Measurements from ENCODE around the gene ADCYAP1.

Gene ADCYAP1

DNA sequence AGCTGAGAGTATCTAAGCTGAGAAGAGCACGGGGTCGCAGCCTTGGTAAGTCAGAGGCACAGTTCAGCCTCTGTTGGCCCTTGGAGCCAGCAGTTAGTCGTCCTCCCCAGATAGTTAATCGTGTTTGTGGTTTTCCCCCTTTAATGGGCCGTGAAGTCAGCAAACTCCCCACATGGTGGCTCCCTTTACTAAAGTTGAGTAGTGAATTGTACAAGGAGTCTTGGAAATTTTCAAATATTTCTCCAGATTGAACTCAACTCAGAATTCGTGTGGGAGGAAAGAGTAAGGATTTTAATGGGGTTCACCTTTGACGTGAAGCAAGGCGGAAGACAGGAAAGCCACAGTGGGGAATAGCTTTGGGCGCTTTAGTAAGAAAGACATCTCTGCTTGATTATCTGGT, 2.4 kb upstream of the ADCYAP1 start (continued):
- no peak for TF ChIP-seq ZNF626 (tag by site-specific recombination; IDR thresholded peaks at IDR 0.05)

DNA sequence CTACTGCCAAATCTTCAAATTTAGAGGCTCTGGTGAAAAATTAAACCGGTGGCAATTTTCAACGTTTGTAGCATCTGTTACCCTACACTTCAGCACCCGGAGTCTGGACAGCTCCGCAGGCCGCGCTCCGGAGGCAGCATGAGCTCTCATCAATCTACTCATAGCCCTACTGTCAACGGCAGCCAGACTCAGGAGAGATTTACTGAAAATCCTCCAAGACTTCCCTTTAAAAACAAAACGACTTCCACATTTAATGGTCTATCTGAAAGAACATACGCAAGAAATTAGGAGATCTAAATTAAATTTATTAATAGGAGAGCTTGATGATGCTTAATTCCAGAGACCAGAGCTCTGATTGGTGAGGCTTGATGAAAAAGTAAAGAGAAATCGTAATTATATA, 970 bp upstream of the ADCYAP1 start:
- Histone ChIP-seq H3K4me3 (ENCODE audit: low read depth, low read length) (no peak overlapping the region), H3K9me3 (ENCODE audit: control insufficient read depth, insufficient read depth, low read depth, low read length) (no peaks in the 10 kb centered on the region), H3K4me1 (ENCODE audit: control insufficient read depth, insufficient read depth, low read length) (peaks cover 15% of the 10 kb centered on the region; the same call in 1 of the 2 replicates), H3K27ac (ENCODE audit: extremely low read depth, low read depth, low read length) (no peak overlapping the region), H3K36me3 (ENCODE audit: control insufficient read depth in 2 of 2, insufficient read depth in 1 of 2, low read length in 2 of 2) (no peaks in the 10 kb centered on the region)
- TF ChIP-seq ZNF677 (tag by site-specific recombination; IDR thresholded peaks at IDR 0.05) (no peak), ZBTB17 (tag by site-specific recombination; IDR thresholded peaks at IDR 0.05) (peak; percentile 76), ZNF350 (tag by site-specific recombination; IDR thresholded peaks at IDR 0.05) (no peak), YY2 (tag by site-specific recombination; IDR thresholded peaks at IDR 0.05) (no peak), MEIS1 (CRISPR knock-in tag; IDR thresholded peaks at IDR 0.05; ENCODE audit: borderline replicate concordance) (0 out of 2 replicates have a peak, but pooled peaks have one; percentile 14), ZNF174 (tag by site-specific recombination; IDR thresholded peaks at IDR 0.05) (no peak), ZFP41 (tag by site-specific recombination; IDR thresholded peaks at IDR 0.05; ENCODE audit: borderline replicate concordance) (no peak), ZNF555 (tag by site-specific recombination; conservative IDR thresholded peaks at IDR 0.05) (no peak)
- TF ChIP-seq, protein P1, sequence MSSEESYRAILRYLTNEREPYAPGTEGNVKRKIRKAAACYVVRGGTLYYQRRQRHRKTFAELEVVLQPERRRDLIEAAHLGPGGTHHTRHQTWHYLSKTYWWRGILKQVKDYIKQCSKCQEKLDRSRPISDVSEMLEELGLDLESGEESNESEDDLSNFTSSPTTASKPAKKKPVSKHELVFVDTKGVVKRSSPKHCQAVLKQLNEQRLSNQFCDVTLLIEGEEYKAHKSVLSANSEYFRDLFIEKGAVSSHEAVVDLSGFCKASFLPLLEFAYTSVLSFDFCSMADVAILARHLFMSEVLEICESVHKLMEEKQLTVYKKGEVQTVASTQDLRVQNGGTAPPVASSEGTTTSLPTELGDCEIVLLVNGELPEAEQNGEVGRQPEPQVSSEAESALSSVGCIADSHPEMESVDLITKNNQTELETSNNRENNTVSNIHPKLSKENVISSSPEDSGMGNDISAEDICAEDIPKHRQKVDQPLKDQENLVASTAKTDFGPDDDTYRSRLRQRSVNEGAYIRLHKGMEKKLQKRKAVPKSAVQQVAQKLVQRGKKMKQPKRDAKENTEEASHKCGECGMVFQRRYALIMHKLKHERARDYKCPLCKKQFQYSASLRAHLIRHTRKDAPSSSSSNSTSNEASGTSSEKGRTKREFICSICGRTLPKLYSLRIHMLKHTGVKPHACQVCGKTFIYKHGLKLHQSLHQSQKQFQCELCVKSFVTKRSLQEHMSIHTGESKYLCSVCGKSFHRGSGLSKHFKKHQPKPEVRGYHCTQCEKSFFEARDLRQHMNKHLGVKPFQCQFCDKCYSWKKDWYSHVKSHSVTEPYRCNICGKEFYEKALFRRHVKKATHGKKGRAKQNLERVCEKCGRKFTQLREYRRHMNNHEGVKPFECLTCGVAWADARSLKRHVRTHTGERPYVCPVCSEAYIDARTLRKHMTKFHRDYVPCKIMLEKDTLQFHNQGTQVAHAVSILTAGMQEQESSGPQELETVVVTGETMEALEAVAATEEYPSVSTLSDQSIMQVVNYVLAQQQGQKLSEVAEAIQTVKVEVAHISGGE (tag by site-specific recombination; conservative IDR thresholded peaks at IDR 0.05; ENCODE audit: low read depth) = no peak
- TF ChIP-seq, protein P2, sequence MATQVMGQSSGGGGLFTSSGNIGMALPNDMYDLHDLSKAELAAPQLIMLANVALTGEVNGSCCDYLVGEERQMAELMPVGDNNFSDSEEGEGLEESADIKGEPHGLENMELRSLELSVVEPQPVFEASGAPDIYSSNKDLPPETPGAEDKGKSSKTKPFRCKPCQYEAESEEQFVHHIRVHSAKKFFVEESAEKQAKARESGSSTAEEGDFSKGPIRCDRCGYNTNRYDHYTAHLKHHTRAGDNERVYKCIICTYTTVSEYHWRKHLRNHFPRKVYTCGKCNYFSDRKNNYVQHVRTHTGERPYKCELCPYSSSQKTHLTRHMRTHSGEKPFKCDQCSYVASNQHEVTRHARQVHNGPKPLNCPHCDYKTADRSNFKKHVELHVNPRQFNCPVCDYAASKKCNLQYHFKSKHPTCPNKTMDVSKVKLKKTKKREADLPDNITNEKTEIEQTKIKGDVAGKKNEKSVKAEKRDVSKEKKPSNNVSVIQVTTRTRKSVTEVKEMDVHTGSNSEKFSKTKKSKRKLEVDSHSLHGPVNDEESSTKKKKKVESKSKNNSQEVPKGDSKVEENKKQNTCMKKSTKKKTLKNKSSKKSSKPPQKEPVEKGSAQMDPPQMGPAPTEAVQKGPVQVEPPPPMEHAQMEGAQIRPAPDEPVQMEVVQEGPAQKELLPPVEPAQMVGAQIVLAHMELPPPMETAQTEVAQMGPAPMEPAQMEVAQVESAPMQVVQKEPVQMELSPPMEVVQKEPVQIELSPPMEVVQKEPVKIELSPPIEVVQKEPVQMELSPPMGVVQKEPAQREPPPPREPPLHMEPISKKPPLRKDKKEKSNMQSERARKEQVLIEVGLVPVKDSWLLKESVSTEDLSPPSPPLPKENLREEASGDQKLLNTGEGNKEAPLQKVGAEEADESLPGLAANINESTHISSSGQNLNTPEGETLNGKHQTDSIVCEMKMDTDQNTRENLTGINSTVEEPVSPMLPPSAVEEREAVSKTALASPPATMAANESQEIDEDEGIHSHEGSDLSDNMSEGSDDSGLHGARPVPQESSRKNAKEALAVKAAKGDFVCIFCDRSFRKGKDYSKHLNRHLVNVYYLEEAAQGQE (tag by site-specific recombination; IDR thresholded peaks at IDR 0.05) = peak; percentile 93
- CTCF ChIA-PET = interaction anchor here (0.6 to 0.9 kb wide), 4 partner anchors 18 to 119 kb away, joined by 3 read pairs; no protein-coding TSS in a partner anchor
- POLR2A ChIA-PET = no interaction called here

DNA sequence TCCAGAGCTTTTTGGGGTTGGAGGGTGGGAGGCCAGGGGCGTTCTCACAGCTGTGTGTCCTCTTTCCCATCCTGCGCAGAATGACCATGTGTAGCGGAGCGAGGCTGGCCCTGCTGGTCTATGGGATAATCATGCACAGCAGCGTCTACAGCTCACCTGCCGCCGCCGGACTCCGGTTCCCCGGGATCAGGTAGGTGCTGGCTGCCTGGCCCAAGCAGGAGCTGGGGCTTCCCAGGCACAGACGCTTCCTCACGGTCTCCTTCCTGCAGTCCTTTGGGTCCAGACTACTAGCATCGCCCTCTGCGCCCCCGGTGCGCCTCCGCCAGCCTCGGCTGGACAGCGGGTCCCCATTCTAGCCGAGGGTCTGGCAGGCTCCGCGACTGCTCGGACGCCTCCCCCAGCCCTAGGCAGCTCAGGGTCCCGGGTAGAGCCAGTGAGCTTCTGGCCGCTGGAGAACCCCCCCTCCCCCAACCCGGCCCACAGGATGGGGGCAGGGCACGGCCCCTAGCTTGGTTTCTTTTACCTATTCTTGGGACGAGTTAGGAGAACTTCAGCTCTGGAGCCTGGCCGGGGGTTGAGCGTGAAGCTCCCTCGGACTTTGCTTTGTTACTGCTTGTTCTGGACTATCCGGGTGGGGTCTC, 756 bp downstream of the ADCYAP1 start:
- Histone ChIP-seq H3K9me3 (ENCODE audit: control insufficient read depth, insufficient read depth, low read depth, low read length) (no peaks in the 10 kb centered on the region), H3K4me3 (ENCODE audit: low read depth, low read length) (no peak overlapping the region), H3K27ac (ENCODE audit: extremely low read depth, low read depth, low read length) (no peak overlapping the region), H3K4me1 (ENCODE audit: control insufficient read depth, insufficient read depth, low read length) (peaks cover 15% of the 10 kb centered on the region; the same call in 1 of the 2 replicates), H3K36me3 (ENCODE audit: control insufficient read depth in 2 of 2, insufficient read depth in 1 of 2, low read length in 2 of 2) (no peaks in the 10 kb centered on the region)
- TF ChIP-seq ZNF223 (tag by site-specific recombination; IDR thresholded peaks at IDR 0.05) = no peak
- TF ChIP-seq, protein P3, sequence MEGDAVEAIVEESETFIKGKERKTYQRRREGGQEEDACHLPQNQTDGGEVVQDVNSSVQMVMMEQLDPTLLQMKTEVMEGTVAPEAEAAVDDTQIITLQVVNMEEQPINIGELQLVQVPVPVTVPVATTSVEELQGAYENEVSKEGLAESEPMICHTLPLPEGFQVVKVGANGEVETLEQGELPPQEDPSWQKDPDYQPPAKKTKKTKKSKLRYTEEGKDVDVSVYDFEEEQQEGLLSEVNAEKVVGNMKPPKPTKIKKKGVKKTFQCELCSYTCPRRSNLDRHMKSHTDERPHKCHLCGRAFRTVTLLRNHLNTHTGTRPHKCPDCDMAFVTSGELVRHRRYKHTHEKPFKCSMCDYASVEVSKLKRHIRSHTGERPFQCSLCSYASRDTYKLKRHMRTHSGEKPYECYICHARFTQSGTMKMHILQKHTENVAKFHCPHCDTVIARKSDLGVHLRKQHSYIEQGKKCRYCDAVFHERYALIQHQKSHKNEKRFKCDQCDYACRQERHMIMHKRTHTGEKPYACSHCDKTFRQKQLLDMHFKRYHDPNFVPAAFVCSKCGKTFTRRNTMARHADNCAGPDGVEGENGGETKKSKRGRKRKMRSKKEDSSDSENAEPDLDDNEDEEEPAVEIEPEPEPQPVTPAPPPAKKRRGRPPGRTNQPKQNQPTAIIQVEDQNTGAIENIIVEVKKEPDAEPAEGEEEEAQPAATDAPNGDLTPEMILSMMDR (tag by site-specific recombination; IDR thresholded peaks at IDR 0.05) = no peak
- no peak for TF ChIP-seq ZNF768 (tag by site-specific recombination; IDR thresholded peaks at IDR 0.05)
- no peak for TF ChIP-seq ZNF473 (tag by site-specific recombination; IDR thresholded peaks at IDR 0.05)
- TF ChIP-seq ZNF140 (tag by site-specific recombination; IDR thresholded peaks at IDR 0.05) = no peak
- TF ChIP-seq ZNF354C (tag by site-specific recombination; IDR thresholded peaks at IDR 0.05; ENCODE audit: borderline replicate concordance, low read depth) = no peak
- no peak for TF ChIP-seq ZFHX2 (tag by site-specific recombination; conservative IDR thresholded peaks at IDR 0.05)
- TF ChIP-seq ZNF2 (tag by site-specific recombination; IDR thresholded peaks at IDR 0.05) = no peak
- TF ChIP-seq GLI2 (tag by site-specific recombination; IDR thresholded peaks at IDR 0.05; ENCODE audit: borderline replicate concordance, low read depth) = no peak
- no peak for TF ChIP-seq PRDM1 (tag by site-specific recombination; IDR thresholded peaks at IDR 0.05)
- ChIA-PET POLR2A (no interaction called here), CTCF (interaction anchor here (0.7 to 1.2 kb wide), 4 partner anchors 8 to 109 kb away, joined by 3 to 8 read pairs (median 4); no protein-coding TSS in a partner anchor)
